GM19023 (cell line): ENCODE measurements around the gene AFDN.
"Not testable (repeated sequence)": the region's sequence is repeated elsewhere in the genome, so short reads cannot be mapped to it uniquely, and the experiment has no call there.

Experiments
- ATAC-seq: cut with Tn5 transposase; IDR thresholded peaks from one replicate; pipeline ENCODE4 v1.9.1; 2021; ENCODE audit warnings: mild to moderate bottlenecking, moderate library complexity; ENCODE audit not compliant: unreplicated experiment

Gene AFDN

GRCh38 chr6:167973148-167973885 lies 146.6 kb downstream of the AFDN start:
- ATAC-seq = no peak

- ATAC-seq = no peak
Observed at GRCh38 chr6:167974640-167975344, 148.1 kb downstream of the AFDN start.

- no peak for ATAC-seq
Observed at GRCh38 chr6:167975458-167975857, 148.7 kb downstream of the AFDN start.

GRCh38 chr6:167976116-167976657 lies 149.5 kb downstream of the AFDN start:
- ATAC-seq = not testable (repeated sequence)

GRCh38 chr6:167976708-167977107 lies 150.0 kb downstream of the AFDN start:
- ATAC-seq = no peak

- no peak for ATAC-seq
Observed at GRCh38 chr6:167977717-167978467, 151.2 kb downstream of the AFDN start.

- no peak for ATAC-seq
Observed at GRCh38 chr6:167978607-167979006, 151.9 kb downstream of the AFDN start.

- ATAC-seq = no peak
Observed at GRCh38 chr6:167979436-167980139, 152.9 kb downstream of the AFDN start.

- no peak for ATAC-seq
Observed at GRCh38 chr6:167980911-167981580, 154.3 kb downstream of the AFDN start.

GRCh38 chr6:167981916-167982462 lies 155.3 kb downstream of the AFDN start:
- no peak for ATAC-seq

- ATAC-seq = no peak
Observed at GRCh38 chr6:167984144-167984719, 157.5 kb downstream of the AFDN start.

- ATAC-seq = no peak
Observed at GRCh38 chr6:167984876-167985604, 158.3 kb downstream of the AFDN start.

GRCh38 chr6:167985911-167986595 lies 159.3 kb downstream of the AFDN start:
- ATAC-seq = no peak

GRCh38 chr6:167987396-167988153 lies 160.9 kb downstream of the AFDN start:
- no peak for ATAC-seq

- no peak for ATAC-seq
Observed at GRCh38 chr6:167988154-167988495, 161.4 kb downstream of the AFDN start.

- no peak for ATAC-seq
Observed at GRCh38 chr6:167988945-167989841, 162.5 kb downstream of the AFDN start.
